RPMI8226 (cell line): Measurements from ENCODE around the gene TNIP3.

Source experiments
- DNase-seq: peaks from one replicate; pipeline ENCODE4 v3.0.0-alpha.2; 2015

The TNIP3 gene

GRCh38 chr4:121138039-121138825, 25.9 kb downstream of the TNIP3 start:
- no peak for DNase-seq

- DNase-seq = no peak
These were observed 33.8 kb downstream of the TNIP3 start for GRCh38 chr4:121130326-121130660.

GRCh38 chr4:121129606-121130325, 34.4 kb downstream of the TNIP3 start:
- DNase-seq = no peak

GRCh38 chr4:121127100-121127499, 37.0 kb downstream of the TNIP3 start:
- DNase-seq = no peak

- no peak for DNase-seq
These were observed 37.6 kb downstream of the TNIP3 start for GRCh38 chr4:121126449-121127006.

GRCh38 chr4:121125498-121125885, 38.6 kb downstream of the TNIP3 start:
- DNase-seq = no peak

GRCh38 chr4:121122661-121123060, 41.5 kb downstream of the TNIP3 start:
- DNase-seq = no peak

- no peak for DNase-seq
These were observed 44.4 kb downstream of the TNIP3 start for GRCh38 chr4:121119715-121120114.

GRCh38 chr4:121118344-121118743, 45.8 kb downstream of the TNIP3 start:
- no peak for DNase-seq

- DNase-seq = no peak
These were observed 49.4 kb downstream of the TNIP3 start for GRCh38 chr4:121114756-121115155.

- DNase-seq = no peak
These were observed 51.6 kb downstream of the TNIP3 start for GRCh38 chr4:121112530-121112929.

GRCh38 chr4:121108557-121108956, 55.6 kb downstream of the TNIP3 start:
- no peak for DNase-seq

- no peak for DNase-seq
These were observed 56.6 kb downstream of the TNIP3 start for GRCh38 chr4:121107507-121107906.

- no peak for DNase-seq
These were observed 63.9 kb downstream of the TNIP3 start for GRCh38 chr4:121100093-121100775.

GRCh38 chr4:121098266-121098665, 65.9 kb downstream of the TNIP3 start:
- no peak for DNase-seq

- DNase-seq = no peak
These were observed 67.5 kb downstream of the TNIP3 start for GRCh38 chr4:121096629-121097028.

GRCh38 chr4:121096191-121096590, 67.9 kb downstream of the TNIP3 start:
- DNase-seq = no peak

- DNase-seq = no peak
These were observed 69.7 kb downstream of the TNIP3 start for GRCh38 chr4:121094297-121094966.

- no peak for DNase-seq
These were observed 70.9 kb downstream of the TNIP3 start for GRCh38 chr4:121093261-121093660.

GRCh38 chr4:121091941-121092340, 72.2 kb downstream of the TNIP3 start:
- no peak for DNase-seq

- DNase-seq = no peak
These were observed 75.3 kb downstream of the TNIP3 start for GRCh38 chr4:121088867-121089266.
